ENCODE data around the gene PTPRF. TPM values are rescaled to one million over a fixed set of nuclear protein-coding genes. Genes with fewer than 3 reads are reported as not detected.

Gene PTPRF
- total RNA-seq, 2 donors from 2014 or later = 203 to 250 TPM

DNA sequence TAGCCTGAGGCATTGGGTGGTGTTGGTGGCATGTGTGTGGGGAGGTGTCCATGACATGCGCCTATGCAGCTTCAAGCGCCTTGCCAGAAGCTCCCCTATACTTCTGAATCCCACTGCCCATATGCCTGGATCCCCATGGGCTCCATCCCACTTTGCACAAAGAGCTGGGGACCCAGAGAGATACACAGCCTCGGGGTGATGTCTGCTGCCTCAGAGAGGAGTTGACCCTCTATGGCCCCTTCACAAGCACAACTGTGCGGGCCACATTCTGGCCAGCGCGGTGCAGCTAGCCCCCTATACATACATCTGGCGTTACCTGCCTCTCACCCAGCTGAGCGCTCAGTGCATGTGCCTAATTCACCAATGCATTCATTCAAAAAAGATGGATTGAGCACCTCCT is 9.6 kb upstream of the PTPRF start:
- 92 to 93% methylated on average over 6 to 8 of the region's 8 CpGs for WGBS, 2 experiments (ENCODE audit: insufficient coverage in 1 of 2, insufficient read length in 1 of 2)
- TF ChIP-seq, protein P1, sequence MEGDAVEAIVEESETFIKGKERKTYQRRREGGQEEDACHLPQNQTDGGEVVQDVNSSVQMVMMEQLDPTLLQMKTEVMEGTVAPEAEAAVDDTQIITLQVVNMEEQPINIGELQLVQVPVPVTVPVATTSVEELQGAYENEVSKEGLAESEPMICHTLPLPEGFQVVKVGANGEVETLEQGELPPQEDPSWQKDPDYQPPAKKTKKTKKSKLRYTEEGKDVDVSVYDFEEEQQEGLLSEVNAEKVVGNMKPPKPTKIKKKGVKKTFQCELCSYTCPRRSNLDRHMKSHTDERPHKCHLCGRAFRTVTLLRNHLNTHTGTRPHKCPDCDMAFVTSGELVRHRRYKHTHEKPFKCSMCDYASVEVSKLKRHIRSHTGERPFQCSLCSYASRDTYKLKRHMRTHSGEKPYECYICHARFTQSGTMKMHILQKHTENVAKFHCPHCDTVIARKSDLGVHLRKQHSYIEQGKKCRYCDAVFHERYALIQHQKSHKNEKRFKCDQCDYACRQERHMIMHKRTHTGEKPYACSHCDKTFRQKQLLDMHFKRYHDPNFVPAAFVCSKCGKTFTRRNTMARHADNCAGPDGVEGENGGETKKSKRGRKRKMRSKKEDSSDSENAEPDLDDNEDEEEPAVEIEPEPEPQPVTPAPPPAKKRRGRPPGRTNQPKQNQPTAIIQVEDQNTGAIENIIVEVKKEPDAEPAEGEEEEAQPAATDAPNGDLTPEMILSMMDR (conservative IDR thresholded peaks at IDR 0.05) = no peak
- peaks cover 15% of the 10 kb centered on the region for H3K4me1 Mint-ChIP-seq

GRCh38 chr1:43521756-43522155 is 8.9 kb upstream of the PTPRF start:
- H3K27ac ChIP-seq (ENCODE audit: low read depth, low read length) = no peak overlapping the region
- H3K27me3 ChIP-seq (ENCODE audit: control insufficient read depth, insufficient read depth, low read length, poor library complexity, severe bottlenecking) = no peaks in the 10 kb centered on the region

More for the DNA sequence above, 9.6 kb upstream of the PTPRF start:
- H3K27me3 Mint-ChIP-seq (ENCODE audit: insufficient read depth) = peaks cover 13% of the 10 kb centered on the region
- no peaks in the 10 kb centered on the region for H3K4me1 ChIP-seq (ENCODE audit: control insufficient read depth, insufficient read depth, low read length)
- no peak overlapping the region for H3K9ac ChIP-seq (ENCODE audit: extremely low read depth, low read length, poor library complexity, severe bottlenecking)
- no peaks in the 10 kb centered on the region for H3K36me3 ChIP-seq (ENCODE audit: control insufficient read depth, insufficient read depth, low read length)
- no peaks in the 10 kb centered on the region for H3K36me3 Mint-ChIP-seq (ENCODE audit: low read depth)
- H3K27ac Mint-ChIP-seq = no peak overlapping the region
- no peaks in the 10 kb centered on the region for H3K27me3 ChIP-seq (ENCODE audit: control insufficient read depth, insufficient read depth, low read length, poor library complexity, severe bottlenecking)
- no peak overlapping the region for H3K27ac ChIP-seq (ENCODE audit: low read depth, low read length)
- H3K4me3 ChIP-seq (ENCODE audit: low read length) = no peak overlapping the region
- H3K9me3 Mint-ChIP-seq = no peaks in the 10 kb centered on the region
- no peaks in the 10 kb centered on the region for H3K9me3 ChIP-seq (ENCODE audit: control insufficient read depth, low read length)
- DNase-seq = peak; percentile 32
- H3K4me3 Mint-ChIP-seq = no peak overlapping the region

DNA sequence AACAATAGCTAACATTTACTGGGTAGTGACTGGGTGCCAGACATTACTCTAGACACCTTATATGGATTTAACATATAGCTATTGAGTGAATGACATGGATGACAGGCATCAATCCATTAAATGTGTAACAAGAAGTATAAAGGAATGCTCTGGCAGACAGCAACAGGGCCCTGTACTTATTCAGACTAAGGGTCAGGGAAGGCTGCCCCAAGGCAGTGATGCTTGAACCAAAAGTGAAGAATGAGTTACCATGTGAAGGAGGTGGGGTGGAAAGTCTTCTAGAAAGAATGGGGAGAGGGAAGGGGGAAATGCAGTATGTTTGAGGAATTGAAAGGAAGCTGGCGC is 8.3 kb upstream of the PTPRF start:
- TF ChIP-seq, protein P1 (conservative IDR thresholded peaks at IDR 0.05) = no peak
- 95 to 100% methylated on average over 1 of the region's 1 CpG for WGBS, 2 experiments (ENCODE audit: insufficient coverage in 1 of 2, insufficient read length in 1 of 2)
- Mint-ChIP-seq H3K36me3 (ENCODE audit: low read depth) (no peaks in the 10 kb centered on the region), H3K27me3 (ENCODE audit: insufficient read depth) (peaks cover 13% of the 10 kb centered on the region), H3K4me3 (no peak overlapping the region), H3K9me3 (no peaks in the 10 kb centered on the region), H3K4me1 (peaks cover 15% of the 10 kb centered on the region), H3K27ac (no peak overlapping the region)
- no peaks in the 10 kb centered on the region for H3K4me1 ChIP-seq (ENCODE audit: control insufficient read depth, insufficient read depth, low read length)
- no peak overlapping the region for H3K27ac ChIP-seq (ENCODE audit: low read depth, low read length)
- H3K36me3 ChIP-seq (ENCODE audit: control insufficient read depth, insufficient read depth, low read length) = no peaks in the 10 kb centered on the region
- H3K9ac ChIP-seq (ENCODE audit: extremely low read depth, low read length, poor library complexity, severe bottlenecking) = no peak overlapping the region
- H3K4me3 ChIP-seq (ENCODE audit: low read length) = no peak overlapping the region
- H3K27me3 ChIP-seq (ENCODE audit: control insufficient read depth, insufficient read depth, low read length, poor library complexity, severe bottlenecking) = no peaks in the 10 kb centered on the region
- H3K9me3 ChIP-seq (ENCODE audit: control insufficient read depth, low read length) = no peaks in the 10 kb centered on the region
- DNase-seq = no peak

More at GRCh38 chr1:43521756-43522155, 8.9 kb upstream of the PTPRF start:
- WGBS, 2 experiments (ENCODE audit: insufficient coverage in 1 of 2, insufficient read length in 1 of 2) = 93 to 100% methylated on average over 5 to 8 of the region's 8 CpGs
- no peaks in the 10 kb centered on the region for H3K36me3 ChIP-seq (ENCODE audit: control insufficient read depth, insufficient read depth, low read length)
- DNase-seq = no peak
- TF ChIP-seq, protein P1 (conservative IDR thresholded peaks at IDR 0.05) = no peak
- no peaks in the 10 kb centered on the region for H3K9me3 ChIP-seq (ENCODE audit: control insufficient read depth, low read length)
- peaks cover 15% of the 10 kb centered on the region for H3K4me1 Mint-ChIP-seq
- no peaks in the 10 kb centered on the region for H3K4me1 ChIP-seq (ENCODE audit: control insufficient read depth, insufficient read depth, low read length)
- H3K4me3 Mint-ChIP-seq = no peak overlapping the region
- H3K27me3 Mint-ChIP-seq (ENCODE audit: insufficient read depth) = peaks cover 13% of the 10 kb centered on the region
- no peaks in the 10 kb centered on the region for H3K36me3 Mint-ChIP-seq (ENCODE audit: low read depth)
- H3K9me3 Mint-ChIP-seq = no peaks in the 10 kb centered on the region
- H3K4me3 ChIP-seq (ENCODE audit: low read length) = no peak overlapping the region
- H3K27ac Mint-ChIP-seq = no peak overlapping the region
- no peak overlapping the region for H3K9ac ChIP-seq (ENCODE audit: extremely low read depth, low read length, poor library complexity, severe bottlenecking)
